Right atrium auricular region (tissue), 2 donors: Measurements from ENCODE around the gene ASB9. TPM values are rescaled to one million over a fixed set of nuclear protein-coding genes. Genes with fewer than 3 reads are reported as not detected.

Experiments used
- DNase-seq: peaks from one replicate; pipeline ENCODE4 v3.0.0-alpha.2; 2019; ENCODE audit warnings: low spot score
- H3K27ac ChIP-seq, 2 donors: fragments of 200-600 bp; sonication (generic); 1 replicate in 1 of 2; 2 replicates in 1 of 2; pipeline ENCODE4 v1.5.1; 2016 to 2019
- H3K27me3 ChIP-seq, 2 donors: fragments of 200-600 bp; sonication (generic); one replicate each; pipeline versions ENCODE4 v1.5.1 to v1.6.0; 2017 to 2019
- H3K36me3 ChIP-seq: fragments of 200-600 bp; sonication (generic); one replicate; pipeline ENCODE4 v1.5.1; 2016
- H3K4me1 ChIP-seq, 2 donors: fragments of 200-600 bp; sonication (generic); one replicate each; pipeline versions ENCODE4 v1.5.1 to v1.6.0; 2017 to 2019
- H3K4me3 ChIP-seq, 2 donors: fragments of 200-600 bp; sonication (generic); 1 replicate in 1 of 2; 2 replicates in 1 of 2; pipeline ENCODE4 v1.5.1; 2017 to 2019; ENCODE audit warnings: mild to moderate bottlenecking in 1 of 2, moderate library complexity in 1 of 2
- H3K9me3 ChIP-seq, 2 donors: fragments of 200-600 bp; sonication (generic); one replicate each; pipeline ENCODE4 v1.5.1; 2019
- total RNA-seq, 2 donors: library from RNA; depleted of rRNA; stranded (reverse); fragments of >200 nt; gene quantifications; one replicate each; pipeline ENCODE4 v1.1.0, GENCODE V29; 2016
- TF ChIP-seq, protein P1 (sequence below), 2 donors: fragments of 200-600 bp; sonication (generic); IDR thresholded peaks; one replicate each; pipeline ENCODE4 v1.5.1; 2019; ENCODE audit warnings: antibody characterized with exemption in 2 of 2

Gene ASB9
- total RNA-seq, 2 donors from 2014 or later, result 1.1 to 1.8 TPM

DNA sequence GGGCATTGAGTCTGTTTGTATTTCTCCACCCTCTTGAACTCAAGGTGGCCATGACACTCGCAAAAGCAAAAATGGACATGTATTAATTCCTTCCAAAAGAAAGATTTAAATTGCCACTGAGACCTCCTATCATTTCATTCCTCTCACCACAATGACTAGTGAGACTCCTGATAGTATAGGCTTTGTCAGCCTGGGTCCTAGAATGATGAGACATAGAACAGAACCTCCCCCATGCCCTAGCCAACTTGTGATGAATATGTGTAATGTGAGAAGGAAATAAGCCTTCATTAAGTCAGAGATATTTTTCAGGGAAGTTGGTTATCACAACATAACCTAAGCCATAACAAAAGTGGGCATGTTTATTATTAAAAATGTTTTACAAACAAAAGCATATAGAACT, 62.5 kb downstream of the ASB9 start:
- Histone ChIP-seq H3K36me3 (no peaks in the 10 kb centered on the region), H3K9me3 (no peaks in the 10 kb centered on the region), H3K4me1 (no peaks in the 10 kb centered on the region), H3K27ac (no peak overlapping the region), H3K4me3 (no peak overlapping the region), H3K27me3 (no peaks in the 10 kb centered on the region)
- DNase-seq, result no peak
- TF ChIP-seq, protein P1, sequence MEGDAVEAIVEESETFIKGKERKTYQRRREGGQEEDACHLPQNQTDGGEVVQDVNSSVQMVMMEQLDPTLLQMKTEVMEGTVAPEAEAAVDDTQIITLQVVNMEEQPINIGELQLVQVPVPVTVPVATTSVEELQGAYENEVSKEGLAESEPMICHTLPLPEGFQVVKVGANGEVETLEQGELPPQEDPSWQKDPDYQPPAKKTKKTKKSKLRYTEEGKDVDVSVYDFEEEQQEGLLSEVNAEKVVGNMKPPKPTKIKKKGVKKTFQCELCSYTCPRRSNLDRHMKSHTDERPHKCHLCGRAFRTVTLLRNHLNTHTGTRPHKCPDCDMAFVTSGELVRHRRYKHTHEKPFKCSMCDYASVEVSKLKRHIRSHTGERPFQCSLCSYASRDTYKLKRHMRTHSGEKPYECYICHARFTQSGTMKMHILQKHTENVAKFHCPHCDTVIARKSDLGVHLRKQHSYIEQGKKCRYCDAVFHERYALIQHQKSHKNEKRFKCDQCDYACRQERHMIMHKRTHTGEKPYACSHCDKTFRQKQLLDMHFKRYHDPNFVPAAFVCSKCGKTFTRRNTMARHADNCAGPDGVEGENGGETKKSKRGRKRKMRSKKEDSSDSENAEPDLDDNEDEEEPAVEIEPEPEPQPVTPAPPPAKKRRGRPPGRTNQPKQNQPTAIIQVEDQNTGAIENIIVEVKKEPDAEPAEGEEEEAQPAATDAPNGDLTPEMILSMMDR (IDR thresholded peaks at IDR 0.05), result no peak

DNA sequence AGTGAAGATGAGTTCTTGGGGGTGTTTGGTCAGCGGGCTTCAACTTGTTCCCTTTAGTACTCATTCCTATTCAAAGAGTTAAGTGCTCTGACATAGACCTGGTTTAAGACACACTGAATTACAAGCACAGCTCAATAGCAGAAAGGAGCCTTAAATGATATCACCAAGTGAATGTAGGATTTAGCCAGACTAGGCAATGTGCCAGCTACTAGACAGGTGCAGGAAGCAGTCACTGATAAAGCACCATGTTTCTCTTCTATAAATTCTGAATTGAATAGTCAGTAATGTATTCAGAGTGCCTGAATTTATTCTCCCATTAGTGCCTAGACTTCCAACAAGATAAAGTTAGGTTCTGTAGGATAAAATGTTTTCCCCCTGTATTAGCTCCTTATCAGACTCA, 63.6 kb downstream of the ASB9 start:
- Histone ChIP-seq H3K4me1 (no peaks in the 10 kb centered on the region), H3K9me3 (no peaks in the 10 kb centered on the region), H3K27ac (no peak overlapping the region), H3K4me3 (no peak overlapping the region), H3K36me3 (no peaks in the 10 kb centered on the region), H3K27me3 (no peaks in the 10 kb centered on the region)
- TF ChIP-seq, protein P1 (IDR thresholded peaks at IDR 0.05), result no peak
- DNase-seq, result no peak

DNA sequence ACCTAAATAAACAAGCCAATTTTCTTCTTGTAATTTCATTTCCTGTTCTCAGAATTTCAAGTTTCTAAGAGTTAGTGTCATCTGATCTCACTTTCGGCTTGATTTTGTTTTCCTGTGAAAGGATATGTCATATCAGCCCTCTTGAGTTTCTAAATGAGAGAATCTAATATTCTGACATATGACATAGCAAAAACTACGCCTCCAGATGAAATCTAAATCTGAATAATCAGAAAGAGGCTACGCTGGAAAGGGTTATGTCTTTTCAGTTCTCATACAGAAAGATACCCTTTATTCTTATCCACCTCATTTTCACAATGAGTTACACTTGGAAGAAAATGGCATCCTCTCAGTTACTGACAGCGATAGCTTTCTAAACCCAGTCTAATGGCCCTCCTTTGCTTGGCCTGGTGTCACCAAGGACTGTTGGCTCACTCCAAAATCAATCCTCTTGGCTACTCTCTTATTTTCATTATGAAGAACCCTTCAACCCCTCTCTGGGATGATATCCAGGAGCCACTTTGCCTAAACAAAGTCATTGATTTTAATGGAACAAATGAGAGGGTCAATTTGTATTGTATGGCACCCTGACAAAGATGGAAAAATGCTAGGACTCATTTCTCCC, 65.6 kb downstream of the ASB9 start:
- Histone ChIP-seq H3K27ac (no peak overlapping the region), H3K4me3 (no peak overlapping the region), H3K9me3 (no peaks in the 10 kb centered on the region), H3K27me3 (no peaks in the 10 kb centered on the region), H3K4me1 (no peaks in the 10 kb centered on the region), H3K36me3 (no peaks in the 10 kb centered on the region)
- DNase-seq, result no peak
- TF ChIP-seq, protein P1 (IDR thresholded peaks at IDR 0.05), result no peak

DNA sequence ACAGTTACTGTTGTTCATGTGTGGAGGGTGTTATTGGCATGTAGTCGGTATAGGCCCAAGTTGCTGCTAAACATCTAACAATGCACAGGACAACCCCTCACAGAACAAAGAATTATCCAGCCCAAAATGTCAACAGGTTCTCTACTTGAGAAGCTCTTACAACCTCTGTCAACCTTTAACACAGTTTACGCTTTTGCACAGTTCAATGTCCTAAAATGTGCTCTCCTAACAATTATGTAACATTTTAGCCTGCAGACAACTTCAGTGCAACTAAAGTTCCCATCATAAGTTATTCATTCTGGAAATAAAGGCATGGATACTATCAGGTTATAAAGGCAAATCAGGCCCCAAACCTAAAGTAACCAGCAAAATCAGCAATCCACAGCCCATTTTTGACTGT, 66.2 kb downstream of the ASB9 start:
- H3K9me3 ChIP-seq, result no peaks in the 10 kb centered on the region
- H3K27me3 ChIP-seq, result no peaks in the 10 kb centered on the region
- H3K27ac ChIP-seq, result no peak overlapping the region
- H3K36me3 ChIP-seq, result no peaks in the 10 kb centered on the region
- TF ChIP-seq, protein P1 (IDR thresholded peaks at IDR 0.05), result no peak
- H3K4me1 ChIP-seq, result no peaks in the 10 kb centered on the region
- DNase-seq, result no peak
- H3K4me3 ChIP-seq, result no peak overlapping the region

DNA sequence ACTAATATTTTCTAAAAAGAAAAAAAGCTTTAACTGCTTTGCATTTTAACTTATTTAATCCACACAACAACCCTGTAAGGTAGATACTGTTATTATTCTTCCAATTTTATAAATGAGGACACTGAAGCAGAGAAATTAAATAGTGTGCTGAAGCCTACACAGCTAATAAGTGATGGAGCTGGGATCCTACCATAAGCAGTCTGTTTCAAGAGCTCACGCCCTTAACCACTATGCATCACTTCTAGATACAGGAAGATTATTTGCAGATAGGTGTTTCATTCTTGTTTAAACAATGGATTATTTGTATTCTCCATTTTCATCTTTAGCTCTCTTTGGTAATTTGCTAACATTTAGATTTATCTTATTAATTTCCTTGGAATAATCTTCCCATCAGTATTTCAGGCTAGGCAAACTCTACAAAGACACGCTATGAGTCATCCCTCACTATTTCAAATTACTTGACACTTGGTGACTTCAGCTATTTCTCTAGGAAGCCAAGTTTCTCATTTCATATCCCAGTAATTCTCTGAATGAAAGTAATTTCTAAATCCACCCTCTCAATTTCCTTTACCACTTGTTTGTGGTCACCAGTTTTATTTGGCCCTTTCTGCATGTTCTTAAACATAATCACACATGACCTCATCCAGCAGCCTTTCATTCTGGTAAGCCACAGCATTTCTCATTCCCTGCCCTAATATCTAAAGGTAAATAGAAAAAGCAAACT, 67.3 kb downstream of the ASB9 start:
- no peaks in the 10 kb centered on the region for H3K36me3 ChIP-seq
- no peaks in the 10 kb centered on the region for H3K27me3 ChIP-seq
- no peaks in the 10 kb centered on the region for H3K9me3 ChIP-seq
- no peak overlapping the region for H3K27ac ChIP-seq
- H3K4me1 ChIP-seq, result no peaks in the 10 kb centered on the region
- no peak for DNase-seq
- TF ChIP-seq, protein P1 (IDR thresholded peaks at IDR 0.05), result no peak
- no peak overlapping the region for H3K4me3 ChIP-seq
